ENCODE data around the gene CCL5.

- TF ChIP-seq CTCF (IDR thresholded peaks at IDR 0.05) (no peak), EZH2 (IDR thresholded peaks at IDR 0.05; ENCODE audit: borderline replicate concordance, insufficient read depth, low read depth, low read length, poor library complexity, severe bottlenecking) (no peak)
These were observed 15.8 kb upstream of the CCL5 start for GRCh38 chr17:35895636-35896587.

All from B cell (primary cell).